ENCODE data around the gene FAM110D. TPM values are rescaled to one million over a fixed set of nuclear protein-coding genes. Genes with fewer than 3 reads are reported as not detected.

Gene FAM110D
- total RNA-seq, 1 experiment from 2014 or later = 0.55 TPM

GRCh38 chr1:26187882-26188281 is 29.0 kb downstream of the FAM110D start:
- CTCF ChIA-PET = interaction anchor here (5.9 kb wide), 1 partner anchor 46 kb away, joined by 165 read pairs; the partner anchor contains the start of gene CEP85

GRCh38 chr1:26188477-26188876 is 29.6 kb downstream of the FAM110D start:
- Mint-ChIP-seq H3K27me3 (ENCODE audit: low read depth) (no peaks in the 10 kb centered on the region), H3K27ac (no peak overlapping the region), H3K36me3 (peaks cover 3% of the 10 kb centered on the region; the same call in 1 of the 2 replicates), H3K4me3 (no peak overlapping the region), H3K9me3 (no peaks in the 10 kb centered on the region), H3K4me1 (peaks cover 17% of the 10 kb centered on the region)
- no peak for TF ChIP-seq ESRRA (CRISPR knock-in tag; IDR thresholded peaks at IDR 0.05; ENCODE audit: borderline replicate concordance)
- no peak for TF ChIP-seq EMX1 (CRISPR knock-in tag; IDR thresholded peaks at IDR 0.05)
- no peak for TF ChIP-seq SOX15 (CRISPR knock-in tag; IDR thresholded peaks at IDR 0.05)
- no peak for TF ChIP-seq SMAD3 (CRISPR knock-in tag; IDR thresholded peaks at IDR 0.05; ENCODE audit: borderline replicate concordance)
- no peak for TF ChIP-seq CTCF (IDR thresholded peaks at IDR 0.05)
- no peak for TF ChIP-seq NR1H2 (CRISPR knock-in tag; IDR thresholded peaks at IDR 0.05)
- no peak for TF ChIP-seq ZNF396 (CRISPR knock-in tag; IDR thresholded peaks at IDR 0.05; ENCODE audit: borderline replicate concordance)
- TF ChIP-seq CBFB (CRISPR knock-in tag; IDR thresholded peaks at IDR 0.05; ENCODE audit: low read depth) = no peak
- no peak for TF ChIP-seq CREM (CRISPR knock-in tag; IDR thresholded peaks at IDR 0.05)
- no peak for TF ChIP-seq MAX (CRISPR knock-in tag; IDR thresholded peaks at IDR 0.05)
- TF ChIP-seq KAT7 (CRISPR knock-in tag; IDR thresholded peaks at IDR 0.05; ENCODE audit: borderline replicate concordance) = no peak
- no peak for DNase-seq (ENCODE audit: low spot score)
- POLR2A ChIA-PET = no interaction called here
- CTCF ChIA-PET = interaction anchor here (1.1 to 5.9 kb wide), 5 partner anchors 11 to 97 kb away, joined by 5 to 165 read pairs (median 46); partner anchors contain the start of genes C1orf232, CEP85, CNKSR1 and SH3BGRL3
- ATAC-seq = no peak

More at GRCh38 chr1:26187882-26188281, 29.0 kb downstream of the FAM110D start:
- TF ChIP-seq ZMAT4 (CRISPR knock-in tag; IDR thresholded peaks at IDR 0.05) (no peak), ELF4 (CRISPR knock-in tag; IDR thresholded peaks at IDR 0.05; ENCODE audit: low read depth) (no peak), IRF1 (CRISPR knock-in tag; IDR thresholded peaks at IDR 0.05) (no peak), NFE2L1 (CRISPR knock-in tag; IDR thresholded peaks at IDR 0.05) (no peak), GTF2I (CRISPR knock-in tag; conservative IDR thresholded peaks at IDR 0.05) (no peak), FOXJ3 (CRISPR knock-in tag; IDR thresholded peaks at IDR 0.05; ENCODE audit: borderline replicate concordance) (no peak), ATF3 (CRISPR knock-in tag; conservative IDR thresholded peaks at IDR 0.05) (no peak), ZNF416 (CRISPR knock-in tag; IDR thresholded peaks at IDR 0.05) (no peak), ZNF281 (CRISPR knock-in tag; IDR thresholded peaks at IDR 0.05) (no peak)
- DNase-seq (ENCODE audit: low spot score) (no peak), ATAC-seq (no peak)
- H3K36me3 Mint-ChIP-seq = peaks cover 3% of the 10 kb centered on the region; the same call in 1 of the 2 replicates
- POLR2A ChIA-PET = interaction anchor here (0.5 kb wide), 1 partner anchor 304 kb away, joined by 3 read pairs; no protein-coding TSS in a partner anchor
- peaks cover 17% of the 10 kb centered on the region for H3K4me1 Mint-ChIP-seq
- no peak overlapping the region for H3K27ac Mint-ChIP-seq
- H3K27me3 Mint-ChIP-seq (ENCODE audit: low read depth) = no peaks in the 10 kb centered on the region
- no peak overlapping the region for H3K4me3 Mint-ChIP-seq
- no peaks in the 10 kb centered on the region for H3K9me3 Mint-ChIP-seq
